Hepatocyte (in vitro differentiated cells): ENCODE data around the gene TIMM50.

ENCODE experiments used
- CTCF ChIP-seq: fragments of 200-600 bp; sonication (generic); IDR thresholded peaks from 2 replicates; pipeline ENCODE4 v1.5.1; 2016; ENCODE audit warnings: antibody characterized with exemption, mild to moderate bottlenecking; ENCODE audit not compliant: poor library complexity
- EZH2 ChIP-seq: fragments of 200-600 bp; sonication (generic); IDR thresholded peaks from 2 replicates; pipeline ENCODE4 v1.6.1; 2016; ENCODE audit warnings: antibody characterized with exemption, mild to moderate bottlenecking, borderline replicate concordance

DNA sequence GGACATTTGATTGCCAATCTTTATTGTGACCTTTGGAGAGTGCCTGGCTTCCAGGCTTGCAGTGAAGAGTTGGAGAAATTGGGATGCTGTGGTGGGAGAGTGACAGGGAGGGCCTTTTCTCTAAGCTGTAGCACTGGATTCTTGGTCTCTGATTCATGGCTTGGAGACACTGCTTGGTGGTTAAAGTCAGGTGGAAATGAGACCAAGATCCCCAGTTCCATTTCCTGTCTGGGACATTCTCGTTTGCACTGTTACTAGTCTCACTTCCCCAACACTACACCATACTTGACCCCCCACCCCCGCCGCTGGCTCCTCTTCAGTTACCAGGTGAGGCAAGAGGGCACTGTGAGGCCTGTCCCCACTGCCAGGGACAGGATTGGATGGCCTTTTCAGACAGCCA lies 32.4 kb upstream of the TIMM50 start:
- TF ChIP-seq CTCF = no peak
- no peak for TF ChIP-seq EZH2
